Cerebellar nuclear complex (tissue), 1 donor: Measurements from ENCODE around the gene SEPSECS.

Experiments
- DNase-seq, 2 experiments: peaks; one replicate each; lab custom pipeline; 2025; lab: John Stamatoyannopoulos, UW

SEPSECS gene

GRCh38 chr4:25159837-25160713, at the start of gene SEPSECS:
Gene SEPSECS, minus strand, starts transcription at chr4:25160449. Its CDS starts 80 bp downstream, at chr4:25160369.
- DNase-seq = peak; percentile 44 to 90

GRCh38 chr4:25209702-25210101, 49.5 kb upstream of the SEPSECS start:
- no peak for DNase-seq

- no peak for DNase-seq
Measured at GRCh38 chr4:25207997-25208396, 47.7 kb upstream of the SEPSECS start.

- no peak for DNase-seq
Measured at GRCh38 chr4:25198713-25199112, 38.5 kb upstream of the SEPSECS start.

- DNase-seq = no peak
Measured at GRCh38 chr4:25190407-25190806, 30.2 kb upstream of the SEPSECS start.

GRCh38 chr4:25184056-25184455, 23.8 kb upstream of the SEPSECS start:
- DNase-seq = no peak

GRCh38 chr4:25182937-25183336, 22.7 kb upstream of the SEPSECS start:
- no peak for DNase-seq

- DNase-seq = no peak
Measured at GRCh38 chr4:25180524-25181131, 20.4 kb upstream of the SEPSECS start.

GRCh38 chr4:25178838-25179261, 18.6 kb upstream of the SEPSECS start:
- DNase-seq = no peak

GRCh38 chr4:25177147-25177546, 16.9 kb upstream of the SEPSECS start:
- no peak for DNase-seq

GRCh38 chr4:25174674-25175073, 14.4 kb upstream of the SEPSECS start:
- no peak for DNase-seq

GRCh38 chr4:25172961-25173915, 13.0 kb upstream of the SEPSECS start:
- no peak for DNase-seq

- no peak for DNase-seq
Measured at GRCh38 chr4:25171201-25171865, 11.1 kb upstream of the SEPSECS start.

GRCh38 chr4:25169446-25169845, 9.2 kb upstream of the SEPSECS start:
- no peak for DNase-seq

- DNase-seq = no peak
Measured at GRCh38 chr4:25165916-25166315, 5.7 kb upstream of the SEPSECS start.

- no peak for DNase-seq
Measured at GRCh38 chr4:25163196-25163595, 2.9 kb upstream of the SEPSECS start.

GRCh38 chr4:25162566-25162965, 2.3 kb upstream of the SEPSECS start:
- no peak for DNase-seq

- DNase-seq = no peak
Measured at GRCh38 chr4:25161593-25161950, 1.3 kb upstream of the SEPSECS start.

GRCh38 chr4:25160714-25161592, 704 bp upstream of the SEPSECS start:
- DNase-seq = no peak

- DNase-seq = no peak
Measured at GRCh38 chr4:25158817-25159216, 1.4 kb downstream of the SEPSECS start.

GRCh38 chr4:25157081-25157480, 3.2 kb downstream of the SEPSECS start:
- DNase-seq = no peak
